Kidney tubule cell (primary cell): Measurements from ENCODE around the gene FYB1.

Experiments used
- DNase-seq: peaks from one replicate; pipeline ENCODE4 v3.0.0-alpha.2; 2018; ENCODE audit warnings: low spot score

Gene FYB1

GRCh38 chr5:39119404-39120051 is 99.8 kb downstream of the FYB1 start:
- DNase-seq = no peak

GRCh38 chr5:39118638-39119037 is 100.7 kb downstream of the FYB1 start:
- no peak for DNase-seq

GRCh38 chr5:39117401-39117800 is 102.0 kb downstream of the FYB1 start:
- peak; percentile 34 for DNase-seq

- no peak for DNase-seq
Observed at GRCh38 chr5:39116344-39117170, 102.8 kb downstream of the FYB1 start.

DNA sequence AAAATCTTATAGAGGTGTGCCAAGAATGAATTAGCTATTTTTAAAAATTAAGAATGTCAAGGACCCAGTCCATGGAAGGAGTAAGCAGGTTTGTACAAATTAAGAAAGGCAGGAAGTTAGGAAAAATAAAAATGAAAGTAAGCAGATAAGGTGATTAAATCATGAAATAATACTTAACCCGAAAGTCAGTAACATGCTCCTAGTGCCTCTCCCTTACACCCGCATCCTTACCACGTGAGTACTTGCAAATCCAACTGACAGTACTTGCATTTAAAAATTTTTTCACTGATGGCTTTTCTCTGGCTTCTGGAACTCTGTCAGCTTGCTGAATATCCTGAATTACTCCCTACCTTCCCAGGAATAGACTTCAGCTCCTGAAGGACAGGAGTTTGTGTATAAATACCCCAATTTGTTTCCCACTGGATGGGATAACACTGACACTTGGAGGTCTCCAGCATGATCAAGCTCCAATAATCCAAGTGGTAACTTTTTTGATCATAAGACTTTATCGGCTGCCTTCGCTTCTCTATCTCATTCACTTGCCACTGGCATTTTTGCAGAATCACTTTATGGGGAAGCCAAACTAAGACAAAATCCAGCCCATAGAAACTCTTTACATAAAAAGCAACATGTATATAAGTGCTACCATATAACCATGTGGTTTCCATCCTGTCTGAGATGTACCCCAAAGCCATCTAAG is 103.6 kb downstream of the FYB1 start:
- no peak for DNase-seq

GRCh38 chr5:39114155-39114554 is 105.2 kb downstream of the FYB1 start:
- DNase-seq = no peak

DNA sequence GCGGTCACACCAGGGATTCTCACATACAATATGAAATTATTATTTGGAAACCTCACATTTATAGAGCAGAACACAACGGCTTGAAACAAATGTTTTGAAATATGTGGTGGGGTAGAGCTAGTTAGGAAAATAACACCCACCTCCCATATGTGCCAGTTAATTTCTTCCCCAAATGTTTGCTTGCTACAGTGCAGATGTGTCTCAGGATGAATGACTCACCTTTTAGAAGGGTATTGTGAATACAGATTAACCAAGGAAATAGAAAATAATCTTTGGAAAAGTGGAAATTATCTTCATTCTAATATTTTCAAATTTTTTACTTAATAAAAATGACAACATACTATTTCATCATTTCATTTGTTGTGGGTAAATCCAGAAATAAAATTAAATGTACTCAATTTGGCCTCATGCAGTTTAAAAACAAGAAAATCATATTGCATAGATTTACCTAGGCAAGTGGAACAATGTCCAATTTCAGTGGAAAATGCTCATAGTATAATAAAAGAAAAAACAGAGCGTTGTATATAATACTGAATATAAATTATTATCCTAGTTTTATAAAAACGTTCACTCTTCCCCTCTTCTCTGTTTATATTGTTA is 105.9 kb downstream of the FYB1 start:
- DNase-seq = peak; percentile 20

DNA sequence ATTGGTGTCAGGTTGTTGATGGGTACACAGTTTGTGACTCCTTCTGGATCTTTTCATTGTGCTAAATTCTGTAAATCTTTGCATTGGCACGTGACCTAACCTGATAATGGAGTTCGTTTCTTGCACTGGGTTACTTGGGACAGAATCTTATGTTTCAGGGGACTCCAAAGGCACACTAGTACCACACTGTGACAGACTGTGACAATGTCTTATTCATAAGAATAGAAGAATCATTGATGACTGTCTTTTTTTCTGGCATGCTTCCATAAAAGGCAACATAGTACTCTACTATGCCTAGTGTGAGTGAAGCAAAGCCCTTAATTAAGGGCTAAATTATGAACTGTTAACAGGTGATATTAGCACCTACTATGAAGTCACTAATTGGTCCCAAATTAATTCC is 109.8 kb downstream of the FYB1 start:
- DNase-seq = no peak

DNA sequence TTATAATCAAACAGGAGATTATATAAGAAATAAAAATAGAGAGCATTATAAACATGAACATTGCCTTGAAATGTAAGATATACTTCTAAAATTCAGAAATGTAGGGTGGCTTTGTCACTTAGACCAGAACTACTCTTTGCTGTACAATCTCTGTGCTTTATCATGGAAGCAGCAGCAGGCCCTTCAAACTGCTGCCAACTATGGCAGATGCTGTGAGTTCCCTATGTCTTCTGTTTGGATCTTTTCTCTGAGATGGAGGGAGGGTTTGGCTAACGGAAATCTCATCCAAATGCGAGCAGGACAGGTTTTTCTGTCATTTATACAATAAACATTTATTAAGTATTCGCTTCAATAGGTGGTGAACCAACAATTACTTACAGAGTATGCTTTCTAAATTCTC is 110.4 kb downstream of the FYB1 start:
- DNase-seq = no peak

DNA sequence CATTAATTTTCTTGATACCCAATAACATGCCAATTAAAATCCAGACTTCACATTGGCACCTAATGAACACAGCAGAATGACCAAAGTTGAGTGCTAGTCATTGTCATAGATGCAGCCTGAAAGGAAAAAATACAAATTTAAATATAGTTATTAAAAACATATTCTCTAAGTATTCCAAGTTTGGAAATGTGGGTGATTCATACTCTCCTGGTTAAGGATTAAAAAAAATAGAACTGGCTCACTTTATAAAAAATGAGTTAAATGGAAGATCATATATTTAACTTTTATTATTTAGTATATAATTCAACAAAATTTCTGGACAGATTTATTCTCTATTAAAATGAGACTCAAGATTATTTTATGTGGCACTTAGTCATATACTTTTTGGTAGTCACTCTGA is 112.0 kb downstream of the FYB1 start:
- DNase-seq = no peak

GRCh38 chr5:39106322-39106721 is 113.0 kb downstream of the FYB1 start:
- no peak for DNase-seq

- DNase-seq = no peak
Observed at GRCh38 chr5:39104221-39104620, 115.1 kb downstream of the FYB1 start.

GRCh38 chr5:39102684-39103155 is 116.6 kb downstream of the FYB1 start:
- DNase-seq = peak; percentile 40

- DNase-seq = peak; percentile 89
Observed at GRCh38 chr5:39100851-39101396, 118.4 kb downstream of the FYB1 start.

DNA sequence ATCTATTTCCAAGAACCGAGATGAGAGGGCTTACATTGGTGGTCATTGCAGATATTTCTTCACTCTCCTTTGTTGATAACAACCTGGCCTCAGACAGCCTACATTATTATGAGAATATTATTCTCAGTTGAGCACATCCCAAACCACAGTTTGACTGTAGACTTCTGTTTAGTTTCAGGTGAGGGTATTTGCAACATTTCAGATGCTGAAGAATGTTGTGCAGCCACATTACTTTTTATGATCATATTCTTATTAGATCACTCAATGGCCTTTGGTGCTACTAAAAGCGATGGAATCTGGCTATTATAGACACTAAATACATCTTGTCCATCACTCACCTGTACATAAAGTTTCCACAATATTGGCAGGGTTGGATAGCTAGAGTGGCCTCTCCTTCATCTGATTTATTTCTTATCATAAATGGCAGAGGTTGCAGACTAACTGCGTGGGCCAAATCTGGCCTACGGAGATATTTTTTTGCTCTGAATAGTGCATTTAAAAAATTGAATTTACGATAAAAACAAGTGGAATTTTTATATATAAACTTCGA is 119.0 kb downstream of the FYB1 start:
- DNase-seq = no peak

DNA sequence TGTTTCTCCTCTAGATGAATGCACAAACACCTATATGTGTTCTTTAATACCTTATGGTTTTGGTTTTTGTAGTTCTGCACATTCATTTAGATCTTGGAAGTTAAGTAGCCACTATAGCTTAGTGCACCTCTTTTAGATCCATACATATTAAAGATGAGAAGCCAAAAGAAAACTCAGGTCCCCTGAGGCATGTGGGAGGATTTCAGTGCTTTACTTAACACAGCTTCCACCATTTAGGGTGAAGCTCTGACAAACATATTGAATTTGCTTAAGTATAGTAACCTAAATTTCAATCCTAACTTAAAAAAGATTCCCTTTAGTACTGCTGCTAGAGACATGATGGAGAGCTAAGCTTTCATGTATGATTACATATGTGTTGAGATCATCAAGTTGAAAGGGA is 119.5 kb downstream of the FYB1 start:
- DNase-seq = no peak

- DNase-seq = no peak
Observed at GRCh38 chr5:39093352-39093751, 126.0 kb downstream of the FYB1 start.

DNA sequence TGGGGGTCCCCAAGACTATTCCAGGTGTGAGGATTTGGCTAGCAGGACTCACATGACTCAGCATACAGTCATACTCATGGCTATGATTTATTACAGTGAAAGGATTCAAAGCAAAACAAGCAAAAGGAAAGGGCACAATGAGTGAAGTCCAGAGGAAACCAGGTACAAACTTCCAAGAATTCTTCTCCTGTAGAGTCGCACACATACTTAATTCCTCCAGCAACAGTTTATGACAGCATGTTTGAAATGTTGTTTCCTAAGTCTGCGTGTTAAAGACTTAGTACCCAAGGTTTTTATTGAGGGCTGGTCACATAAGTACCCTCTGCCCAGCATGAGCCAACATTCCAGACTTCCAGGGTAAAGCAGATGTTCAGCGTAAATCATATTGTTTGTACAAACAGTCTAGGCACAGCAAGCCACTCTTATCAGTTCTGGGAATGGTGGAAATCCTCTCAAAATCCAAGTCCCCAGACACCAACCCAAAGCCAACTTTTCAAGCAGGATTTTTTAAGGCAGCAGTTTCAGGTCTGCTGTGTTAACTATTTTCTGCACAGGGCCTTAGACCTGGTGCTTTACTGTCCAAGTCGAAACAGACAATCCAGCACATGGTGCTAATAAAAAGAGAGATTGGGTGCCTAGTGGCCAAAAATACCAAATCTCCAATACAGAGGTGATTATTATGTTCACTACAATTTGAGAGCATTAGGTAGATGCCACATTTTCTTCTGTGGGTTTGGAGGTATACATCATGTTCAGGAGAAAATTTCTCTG is 126.6 kb downstream of the FYB1 start:
- peak; percentile 71 for DNase-seq

DNA sequence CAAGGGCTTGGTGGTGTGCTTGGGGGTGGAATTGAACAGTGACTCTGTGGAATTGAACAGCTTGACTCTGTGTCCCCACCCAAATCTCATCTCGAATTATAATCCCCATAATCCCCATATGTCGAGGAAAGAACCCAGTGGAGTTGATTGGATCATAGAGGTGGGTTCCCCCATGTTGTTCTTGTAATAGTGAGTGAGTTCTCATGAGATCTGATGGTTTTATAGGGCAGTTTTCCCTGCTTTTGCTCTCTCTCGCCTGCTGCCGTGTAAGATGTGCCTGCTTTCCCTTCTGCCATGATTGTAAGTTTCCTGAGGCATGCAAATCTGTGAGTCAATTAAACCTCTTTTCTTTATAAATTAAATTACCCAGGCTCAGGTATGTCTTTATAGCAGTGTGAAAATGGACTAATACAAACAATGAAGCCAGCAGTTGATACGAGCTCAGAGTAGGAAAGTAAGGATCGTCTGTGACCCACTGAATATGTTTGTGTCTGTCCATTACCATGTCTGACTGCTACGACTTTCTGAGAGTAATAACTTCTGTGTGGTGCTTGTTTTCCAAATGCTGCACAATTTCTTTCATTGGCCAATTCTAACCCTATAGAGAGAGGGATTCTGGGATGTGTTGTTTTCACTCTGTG is 127.3 kb downstream of the FYB1 start:
- DNase-seq = no peak

DNA sequence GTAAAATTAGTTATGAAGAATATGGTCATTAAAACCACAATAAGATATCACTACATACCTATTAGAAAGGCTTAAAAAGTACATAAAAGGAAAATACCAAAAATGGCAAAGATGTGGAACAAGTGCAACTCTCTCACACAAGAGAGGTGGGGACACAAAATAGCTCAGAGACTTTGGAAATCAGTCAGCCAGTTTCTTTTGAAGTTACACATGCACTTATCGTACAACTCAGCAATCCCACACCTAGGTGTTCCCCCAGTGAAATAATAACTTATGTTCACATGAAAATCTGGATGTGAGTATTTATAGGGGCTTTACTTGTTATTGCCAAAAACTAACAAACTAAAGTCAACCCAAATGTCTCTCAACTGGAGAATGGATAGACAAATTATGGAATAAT is 135.4 kb downstream of the FYB1 start:
- DNase-seq = no peak

DNA sequence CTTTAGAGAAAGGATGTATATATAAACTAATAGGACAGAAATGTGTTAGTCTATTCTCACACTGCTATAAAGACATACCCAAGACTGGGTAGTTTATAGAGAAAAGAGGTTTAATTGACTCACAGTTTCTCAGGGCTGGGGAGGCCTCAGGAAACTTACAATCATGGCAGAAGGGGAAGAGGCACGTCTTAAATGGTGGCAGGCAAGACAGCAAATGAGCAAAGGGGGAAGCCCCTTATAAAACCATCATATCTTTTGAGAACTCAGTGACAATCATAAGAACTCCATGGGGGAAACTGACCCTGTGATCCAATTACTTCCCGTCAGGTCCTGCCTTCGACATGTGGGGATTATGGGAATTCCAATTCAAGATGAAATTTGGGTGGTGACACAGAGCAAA is 136.4 kb downstream of the FYB1 start:
- DNase-seq = no peak
